ENCODE measurements around the gene MSANTD7.
A peak's percentile ranks its signal among the peaks of the same experiment; 100 is the strongest.

MSANTD7 gene

GRCh38 chr10:14822879-14823755, 15.0 kb upstream of the MSANTD7 start:
- Mint-ChIP-seq H3K36me3 (ENCODE audit: low read depth) (no peaks in the 10 kb centered on the region), H3K4me1 (ENCODE audit: low read depth) (peaks cover 4% of the 10 kb centered on the region), H3K9me3 (no peaks in the 10 kb centered on the region), H3K27ac (no peak overlapping the region), H3K27me3 (no peaks in the 10 kb centered on the region), H3K4me3 (no peak overlapping the region)

- H3K4me1 Mint-ChIP-seq (ENCODE audit: low read depth): peaks cover 4% of the 10 kb centered on the region
- H3K27ac Mint-ChIP-seq: no peak overlapping the region
- no peak overlapping the region for H3K4me3 Mint-ChIP-seq
- H3K27me3 Mint-ChIP-seq: no peaks in the 10 kb centered on the region
- H3K36me3 Mint-ChIP-seq (ENCODE audit: low read depth): no peaks in the 10 kb centered on the region
- no peaks in the 10 kb centered on the region for H3K9me3 Mint-ChIP-seq
Measured at GRCh38 chr10:14823966-14824365, 14.1 kb upstream of the MSANTD7 start.

GRCh38 chr10:14826076-14826829, 11.9 kb upstream of the MSANTD7 start:
- peaks cover 4% of the 10 kb centered on the region for H3K4me1 Mint-ChIP-seq (ENCODE audit: low read depth)
- H3K27me3 Mint-ChIP-seq: no peaks in the 10 kb centered on the region
- no peaks in the 10 kb centered on the region for H3K9me3 Mint-ChIP-seq
- H3K4me3 Mint-ChIP-seq: no peak overlapping the region
- no peak overlapping the region for H3K27ac Mint-ChIP-seq
- no peaks in the 10 kb centered on the region for H3K36me3 Mint-ChIP-seq (ENCODE audit: low read depth)

GRCh38 chr10:14833106-14833505, 5.0 kb upstream of the MSANTD7 start:
- no peaks in the 10 kb centered on the region for H3K27me3 Mint-ChIP-seq
- no peak overlapping the region for H3K4me3 Mint-ChIP-seq
- H3K4me1 Mint-ChIP-seq (ENCODE audit: low read depth): peaks cover 9% of the 10 kb centered on the region
- no peaks in the 10 kb centered on the region for H3K9me3 Mint-ChIP-seq
- H3K27ac Mint-ChIP-seq: no peak overlapping the region
- H3K36me3 Mint-ChIP-seq (ENCODE audit: low read depth): peaks cover 4% of the 10 kb centered on the region

GRCh38 chr10:14836208-14836607, 1.9 kb upstream of the MSANTD7 start:
- H3K9me3 Mint-ChIP-seq: no peaks in the 10 kb centered on the region
- H3K27ac Mint-ChIP-seq: no peak overlapping the region
- H3K27me3 Mint-ChIP-seq: no peaks in the 10 kb centered on the region
- no peak overlapping the region for H3K4me3 Mint-ChIP-seq
- peaks cover 24% of the 10 kb centered on the region for H3K4me1 Mint-ChIP-seq (ENCODE audit: low read depth)
- H3K36me3 Mint-ChIP-seq (ENCODE audit: low read depth): peaks cover 29% of the 10 kb centered on the region

- H3K27me3 Mint-ChIP-seq: no peaks in the 10 kb centered on the region
- H3K4me3 Mint-ChIP-seq: peak overlapping the region; percentile 96
- no peaks in the 10 kb centered on the region for H3K9me3 Mint-ChIP-seq
- H3K4me1 Mint-ChIP-seq (ENCODE audit: low read depth): peaks cover 24% of the 10 kb centered on the region
- peaks cover 39% of the 10 kb centered on the region for H3K36me3 Mint-ChIP-seq (ENCODE audit: low read depth)
- peak overlapping the region; percentile 93 for H3K27ac Mint-ChIP-seq
Measured at GRCh38 chr10:14837003-14837756, 926 bp upstream of the MSANTD7 start.

GRCh38 chr10:14838582-14839304, 637 bp downstream of the MSANTD7 start:
- Mint-ChIP-seq H3K4me3 (peak overlapping the region; percentile 96), H3K27me3 (no peaks in the 10 kb centered on the region), H3K36me3 (ENCODE audit: low read depth) (peaks cover 51% of the 10 kb centered on the region), H3K4me1 (ENCODE audit: low read depth) (peaks cover 24% of the 10 kb centered on the region), H3K27ac (peak overlapping the region; percentile 93), H3K9me3 (no peaks in the 10 kb centered on the region)

- Mint-ChIP-seq H3K4me1 (ENCODE audit: low read depth) (peaks cover 24% of the 10 kb centered on the region), H3K9me3 (no peaks in the 10 kb centered on the region), H3K27ac (peak overlapping the region; percentile 87), H3K4me3 (peak overlapping the region; percentile 96), H3K36me3 (ENCODE audit: low read depth) (peaks cover 56% of the 10 kb centered on the region), H3K27me3 (no peaks in the 10 kb centered on the region)
Measured at GRCh38 chr10:14839305-14839695, 1.2 kb downstream of the MSANTD7 start.

GRCh38 chr10:14840178-14840577, 2.1 kb downstream of the MSANTD7 start:
- H3K9me3 Mint-ChIP-seq: no peaks in the 10 kb centered on the region
- peak overlapping the region; percentile 0 for H3K27ac Mint-ChIP-seq
- H3K4me1 Mint-ChIP-seq (ENCODE audit: low read depth): peaks cover 28% of the 10 kb centered on the region
- no peaks in the 10 kb centered on the region for H3K27me3 Mint-ChIP-seq
- H3K36me3 Mint-ChIP-seq (ENCODE audit: low read depth): peaks cover 65% of the 10 kb centered on the region
- H3K4me3 Mint-ChIP-seq: peak overlapping the region; percentile 96

- no peak overlapping the region for H3K4me3 Mint-ChIP-seq
- H3K36me3 Mint-ChIP-seq (ENCODE audit: low read depth): peaks cover 82% of the 10 kb centered on the region
- no peak overlapping the region for H3K27ac Mint-ChIP-seq
- no peaks in the 10 kb centered on the region for H3K9me3 Mint-ChIP-seq
- H3K27me3 Mint-ChIP-seq: no peaks in the 10 kb centered on the region
- peaks cover 21% of the 10 kb centered on the region for H3K4me1 Mint-ChIP-seq (ENCODE audit: low read depth)
Measured at GRCh38 chr10:14843327-14843988, 5.4 kb downstream of the MSANTD7 start.

GRCh38 chr10:14844948-14845347, 6.8 kb downstream of the MSANTD7 start:
- H3K27ac Mint-ChIP-seq: no peak overlapping the region
- H3K36me3 Mint-ChIP-seq (ENCODE audit: low read depth): peaks cover 81% of the 10 kb centered on the region
- H3K4me3 Mint-ChIP-seq: no peak overlapping the region
- H3K27me3 Mint-ChIP-seq: no peaks in the 10 kb centered on the region
- no peaks in the 10 kb centered on the region for H3K9me3 Mint-ChIP-seq
- H3K4me1 Mint-ChIP-seq (ENCODE audit: low read depth): peaks cover 13% of the 10 kb centered on the region

GRCh38 chr10:14852236-14852635, 14.1 kb downstream of the MSANTD7 start:
- Mint-ChIP-seq H3K27ac (no peak overlapping the region), H3K9me3 (no peaks in the 10 kb centered on the region), H3K4me1 (ENCODE audit: low read depth) (no peaks in the 10 kb centered on the region), H3K4me3 (no peak overlapping the region), H3K27me3 (no peaks in the 10 kb centered on the region), H3K36me3 (ENCODE audit: low read depth) (peaks cover 79% of the 10 kb centered on the region)

- Mint-ChIP-seq H3K9me3 (no peaks in the 10 kb centered on the region), H3K27me3 (no peaks in the 10 kb centered on the region), H3K4me1 (ENCODE audit: low read depth) (no peaks in the 10 kb centered on the region), H3K4me3 (no peak overlapping the region), H3K27ac (no peak overlapping the region), H3K36me3 (ENCODE audit: low read depth) (peaks cover 77% of the 10 kb centered on the region)
Measured at GRCh38 chr10:14855453-14855852, 17.3 kb downstream of the MSANTD7 start.
